Measurements from ENCODE around the gene KLHDC8A.

Gene KLHDC8A

DNA sequence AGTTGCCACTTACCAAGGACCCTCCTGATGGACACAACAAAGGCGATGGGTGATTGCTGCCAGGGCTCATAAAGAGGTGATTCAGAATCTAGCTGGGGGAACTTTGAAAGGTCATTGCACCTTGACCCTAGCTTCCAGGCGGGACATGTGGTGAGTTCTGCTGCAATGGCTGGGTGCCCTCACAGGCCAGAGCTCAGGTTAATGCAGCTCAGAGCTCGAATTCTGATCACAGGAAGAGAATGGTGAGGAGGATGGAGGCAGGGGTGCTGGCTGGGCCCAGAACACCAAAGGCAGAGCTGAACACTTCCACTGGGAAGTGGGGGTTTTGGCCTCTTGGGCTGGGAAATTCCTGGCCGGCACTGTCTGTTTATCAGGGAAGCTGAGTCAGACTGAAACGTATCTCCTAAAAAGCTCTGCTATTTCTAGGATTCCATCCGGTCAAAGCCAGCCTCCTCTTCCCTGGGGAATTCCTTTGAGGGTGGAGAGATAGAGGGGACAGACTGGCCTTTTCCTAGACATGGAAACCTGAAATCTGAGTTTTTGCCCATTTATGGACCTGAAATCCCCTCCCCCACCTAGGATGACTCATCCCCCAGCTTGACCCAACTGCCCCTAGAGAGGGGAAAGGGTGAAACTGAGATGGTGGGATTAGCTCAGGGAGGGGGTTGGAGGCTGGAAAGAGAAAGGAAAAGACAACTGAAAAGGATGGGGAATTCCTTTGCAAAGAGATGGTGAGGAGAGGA lies 62.4 kb downstream of the KLHDC8A start:
- peak; percentile 98 for DNase-seq

DNA sequence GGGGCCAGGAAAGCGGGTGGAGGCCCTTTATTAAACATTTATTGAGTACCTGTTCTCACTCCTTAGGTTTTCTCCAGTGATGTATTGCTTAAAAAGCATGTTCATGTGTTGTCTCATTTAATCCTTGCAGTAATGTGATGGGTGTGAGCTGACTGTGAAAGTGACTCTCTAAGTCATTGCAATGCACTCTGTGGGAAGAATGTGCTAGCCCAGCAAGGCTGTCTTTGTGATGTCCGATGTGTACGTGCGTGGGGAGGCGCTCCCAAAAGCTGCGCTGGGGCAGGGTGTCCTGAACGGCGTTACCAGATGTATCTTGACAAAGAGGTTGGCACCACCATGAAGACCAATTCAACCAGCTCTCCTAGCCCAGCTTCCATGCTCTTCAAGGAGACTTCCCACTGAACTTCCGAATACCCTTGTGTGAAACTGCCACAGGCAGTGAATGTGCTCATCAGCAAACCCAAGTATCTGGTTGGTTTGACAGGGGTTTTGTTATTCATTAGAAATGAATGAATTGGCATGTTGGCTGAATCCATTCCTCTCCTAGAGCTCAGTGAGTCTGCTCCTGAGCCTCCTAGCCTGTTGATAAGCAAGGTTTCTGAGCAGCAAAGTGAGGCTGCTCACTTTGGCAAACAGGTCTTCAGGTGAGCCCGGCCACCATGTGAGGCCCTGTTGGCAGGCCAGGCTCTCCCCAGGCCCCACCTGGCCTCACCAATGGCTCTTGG lies 63.2 kb downstream of the KLHDC8A start:
- DNase-seq, result no peak

DNA sequence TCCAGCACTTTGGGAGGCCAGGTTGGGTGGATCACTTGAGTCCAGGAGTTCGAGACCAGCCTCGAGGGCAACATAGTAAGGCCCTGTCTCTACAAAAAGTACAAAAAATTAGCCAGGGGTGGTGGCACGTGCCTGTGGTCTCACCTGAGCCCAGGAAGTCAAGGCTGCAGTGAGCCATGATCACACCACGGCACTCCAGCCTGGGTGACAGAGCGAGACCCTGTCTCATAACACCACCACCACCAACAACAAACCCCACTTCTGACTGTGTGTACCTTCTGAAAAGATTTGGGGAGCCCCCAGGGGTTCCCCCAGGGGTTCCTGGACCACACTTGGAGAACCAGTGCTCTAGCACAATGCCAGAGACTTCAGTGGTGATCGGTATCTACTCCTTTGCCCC lies 65.1 kb downstream of the KLHDC8A start:
- no peak for DNase-seq

DNA sequence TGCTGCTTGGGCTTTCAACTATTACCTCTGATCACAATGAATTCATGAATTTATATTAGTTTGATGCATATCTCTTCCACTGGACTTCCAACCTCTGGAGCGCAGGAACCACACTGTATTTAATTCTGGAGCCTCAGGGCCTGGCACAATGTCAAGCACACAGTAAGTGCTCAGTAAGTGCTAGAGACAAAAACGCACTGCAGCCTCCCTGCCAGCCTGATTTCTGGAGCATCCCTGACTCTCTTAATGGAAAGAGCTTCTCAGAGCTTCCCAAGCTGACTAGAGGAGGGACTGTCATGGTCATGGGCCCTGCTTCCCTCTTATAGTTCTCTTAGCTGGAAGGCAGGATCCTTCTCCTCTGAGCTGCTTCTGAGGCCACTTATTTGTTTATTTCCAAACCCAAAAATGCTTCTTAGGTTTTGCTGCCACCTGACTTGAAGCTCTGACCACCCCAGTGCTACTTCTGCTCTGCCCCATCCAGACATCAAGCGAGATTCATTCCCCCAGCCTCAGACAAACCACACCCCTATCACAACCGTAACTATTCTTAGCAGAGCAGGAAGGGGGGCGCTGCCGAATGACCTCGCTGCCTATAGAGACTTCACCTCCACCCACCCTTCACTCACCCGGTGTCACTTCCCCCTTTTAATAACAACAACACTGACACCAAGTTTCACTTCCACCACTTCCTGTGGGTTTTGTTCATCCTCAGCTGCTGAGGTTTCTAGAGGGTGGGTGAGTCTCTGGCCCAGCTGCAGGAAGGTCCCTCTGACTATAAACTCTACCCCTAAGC lies 68.8 kb downstream of the KLHDC8A start:
- DNase-seq, result peak; percentile 50

GRCh38 chr1:205287076-205287475 lies 69.6 kb downstream of the KLHDC8A start:
- no peak for DNase-seq

DNA sequence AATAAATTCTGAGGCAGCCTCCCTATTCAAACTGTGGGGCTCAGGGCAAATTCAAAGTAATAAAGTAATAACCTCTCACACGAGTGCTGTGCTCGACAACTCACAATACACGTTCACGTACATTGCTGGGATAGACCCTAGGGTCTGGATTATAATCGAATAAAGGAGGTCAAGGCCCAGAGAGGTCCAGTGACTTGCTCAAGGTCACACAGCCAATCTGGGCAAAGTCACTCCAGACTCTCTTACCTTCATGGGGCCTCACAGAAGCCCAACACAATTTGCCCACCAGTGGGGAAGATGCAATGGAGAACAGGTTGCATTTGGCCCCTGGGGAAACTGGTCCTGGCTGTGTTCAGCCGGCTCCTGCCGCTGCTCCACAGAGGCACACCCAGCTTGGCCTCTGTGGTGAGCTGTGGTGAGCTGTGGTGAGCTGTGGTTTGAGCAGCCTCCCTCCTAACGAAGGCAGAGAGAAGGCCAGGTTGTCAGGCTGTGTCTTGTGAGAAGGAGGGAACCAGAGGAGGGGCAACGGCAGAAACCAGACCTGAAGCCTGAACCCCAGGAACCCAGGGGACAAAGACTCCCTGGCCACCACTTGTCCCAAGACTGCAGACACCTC lies 70.3 kb downstream of the KLHDC8A start:
- DNase-seq, result peak; percentile 31

All from fibroblast of skin of right quadriceps (primary cell).